ENCODE measurements around the gene SFTPD.
A peak's percentile ranks its signal among the peaks of the same experiment; 100 is the strongest.
"Not testable (repeated sequence)": the region's sequence is repeated elsewhere in the genome, so short reads cannot be mapped to it uniquely, and the experiment has no call there.

Gene SFTPD

GRCh38 chr10:79925614-79926013 lies 23.3 kb downstream of the SFTPD start:
- DNase-seq (ENCODE audit: low spot score): no peak

DNA sequence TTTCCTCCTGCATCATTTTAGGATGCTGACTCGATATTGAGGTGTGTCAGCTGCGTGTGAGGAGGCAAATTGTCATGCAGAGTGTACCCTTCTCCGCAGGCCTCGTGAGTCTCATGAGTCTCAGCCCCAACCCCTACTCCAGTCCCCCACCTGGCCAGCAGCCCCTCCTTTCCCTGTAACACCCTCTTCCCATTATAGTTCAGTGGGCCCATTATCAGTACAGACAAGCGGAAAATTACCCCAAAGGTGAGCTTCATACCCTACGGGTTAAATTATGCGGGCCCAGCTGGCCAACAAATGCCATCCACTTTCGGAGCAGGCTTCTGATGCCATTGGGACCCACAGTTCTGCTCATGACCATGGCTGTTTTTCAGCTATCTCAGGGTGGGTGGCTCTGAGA lies 25.2 kb downstream of the SFTPD start:
- DNase-seq (ENCODE audit: low spot score): no peak

DNA sequence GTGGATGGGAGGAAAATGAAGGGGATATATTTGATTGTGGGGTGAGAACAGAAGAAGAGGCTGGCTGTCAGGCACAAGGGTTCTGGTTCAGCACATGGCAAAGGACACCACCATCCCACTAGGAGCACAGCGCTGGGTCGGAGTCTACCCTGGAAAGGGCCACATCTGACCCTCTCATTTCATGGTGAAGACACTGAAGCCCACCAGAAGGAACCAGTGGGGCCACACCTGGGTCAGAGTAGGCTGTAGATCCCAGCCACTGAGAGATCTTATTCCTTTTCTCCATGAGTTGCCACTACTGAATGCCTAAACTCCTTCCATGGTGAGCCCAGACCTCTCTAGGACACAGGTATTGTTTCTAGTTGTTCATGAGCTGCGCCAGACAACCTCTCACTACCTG lies 25.8 kb downstream of the SFTPD start:
- DNase-seq (ENCODE audit: low spot score): no peak

DNA sequence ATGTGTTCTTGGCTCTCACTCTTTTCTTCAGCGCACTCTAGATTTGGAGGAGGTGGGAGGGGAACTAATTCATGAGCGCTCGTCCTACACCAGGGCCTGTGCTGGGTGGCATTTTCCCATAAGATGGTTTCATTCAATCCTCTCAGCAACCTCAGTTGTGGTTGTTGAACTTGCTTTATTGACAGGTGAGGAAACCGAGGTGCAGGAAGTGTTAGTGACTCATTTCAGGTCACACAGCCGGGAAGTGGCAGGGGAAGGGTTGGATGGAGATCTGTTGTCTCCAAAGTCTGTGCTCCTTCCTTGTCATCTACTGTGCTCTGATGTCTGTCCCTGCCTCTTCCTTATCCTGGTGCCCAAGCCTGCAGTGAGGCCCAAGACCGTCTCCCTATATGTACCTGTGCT lies 26.9 kb downstream of the SFTPD start:
- not testable (repeated sequence) for DNase-seq (ENCODE audit: low spot score)

- not testable (repeated sequence) for DNase-seq (ENCODE audit: low spot score)
Observed at GRCh38 chr10:79915838-79916237, 33.1 kb downstream of the SFTPD start.

DNA sequence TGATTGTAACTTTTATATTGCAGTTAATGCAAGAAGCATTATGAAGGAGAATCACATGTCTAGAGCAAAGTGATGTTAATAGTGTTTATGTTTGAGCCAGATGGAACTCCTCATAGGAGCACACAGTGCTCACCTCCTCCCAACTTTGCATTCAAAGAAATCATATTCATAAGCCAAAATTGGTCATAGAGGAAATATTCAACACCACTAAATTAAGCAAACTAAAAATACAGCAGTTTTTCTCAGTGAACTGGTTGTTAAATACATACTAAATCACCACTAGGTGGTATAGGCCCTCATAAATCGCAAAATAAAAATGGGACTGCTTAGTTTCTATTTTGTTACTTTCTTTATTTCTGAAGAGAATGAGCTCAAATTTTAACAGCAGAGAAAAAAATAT lies 34.4 kb downstream of the SFTPD start:
- not testable (repeated sequence) for DNase-seq (ENCODE audit: low spot score)

- no peak for DNase-seq (ENCODE audit: low spot score)
Observed at GRCh38 chr10:79910836-79911235, 38.1 kb downstream of the SFTPD start.

DNA sequence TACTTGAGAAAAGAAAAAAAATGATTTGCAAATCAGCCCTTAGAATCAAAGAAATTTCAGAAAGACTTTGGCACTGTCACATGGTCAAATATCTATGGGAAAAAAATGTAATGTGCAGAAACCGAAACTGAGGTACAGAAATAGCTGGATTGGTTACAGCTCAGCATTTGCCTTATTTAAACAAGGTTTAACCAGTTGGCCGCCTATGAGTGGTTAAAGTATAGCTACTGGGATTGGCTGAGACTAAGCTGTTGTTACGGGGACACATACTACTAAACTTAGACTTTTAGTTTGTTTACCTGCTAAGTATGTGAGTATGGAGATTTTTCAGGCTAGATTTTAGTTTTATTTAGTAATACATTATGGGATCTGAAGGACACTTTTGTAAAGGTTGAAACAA lies 38.6 kb downstream of the SFTPD start:
- DNase-seq (ENCODE audit: low spot score): no peak

GRCh38 chr10:79905322-79906314 lies 43.3 kb downstream of the SFTPD start:
- no peak for DNase-seq (ENCODE audit: low spot score)

DNA sequence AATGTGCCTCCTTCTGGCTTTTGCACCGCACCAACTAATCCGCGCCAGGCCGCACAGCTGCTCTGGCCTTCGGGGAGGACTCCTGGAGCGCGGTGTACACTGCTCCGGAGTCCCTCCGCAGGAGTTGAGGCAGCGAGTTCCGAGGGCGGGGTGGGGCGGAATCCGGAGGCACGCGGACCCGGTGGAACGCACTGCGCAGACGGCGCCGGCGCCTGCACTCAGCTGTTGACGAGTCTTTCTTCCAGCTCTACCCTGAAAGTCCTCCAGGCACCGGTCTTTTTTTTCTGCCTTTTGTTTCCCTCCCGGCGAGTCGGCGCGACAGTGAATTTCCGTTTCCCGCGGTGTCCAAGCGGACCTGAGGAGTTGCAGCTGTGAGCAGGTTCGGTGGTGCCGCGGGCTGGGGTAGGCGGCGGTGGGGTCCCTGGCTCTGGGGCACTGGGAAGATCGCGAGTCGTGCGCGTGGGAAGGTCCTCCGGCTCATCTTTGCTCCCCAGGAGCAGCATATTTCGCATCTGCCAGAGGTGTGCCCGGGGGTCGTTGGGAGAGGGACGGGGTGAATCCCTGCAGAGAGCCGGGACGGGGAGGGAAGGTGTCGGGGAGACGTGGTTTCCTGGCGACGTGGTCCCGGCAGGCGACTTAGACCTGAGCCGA lies 44.1 kb downstream of the SFTPD start:
- peak; percentile 34 for DNase-seq (ENCODE audit: low spot score)

DNA sequence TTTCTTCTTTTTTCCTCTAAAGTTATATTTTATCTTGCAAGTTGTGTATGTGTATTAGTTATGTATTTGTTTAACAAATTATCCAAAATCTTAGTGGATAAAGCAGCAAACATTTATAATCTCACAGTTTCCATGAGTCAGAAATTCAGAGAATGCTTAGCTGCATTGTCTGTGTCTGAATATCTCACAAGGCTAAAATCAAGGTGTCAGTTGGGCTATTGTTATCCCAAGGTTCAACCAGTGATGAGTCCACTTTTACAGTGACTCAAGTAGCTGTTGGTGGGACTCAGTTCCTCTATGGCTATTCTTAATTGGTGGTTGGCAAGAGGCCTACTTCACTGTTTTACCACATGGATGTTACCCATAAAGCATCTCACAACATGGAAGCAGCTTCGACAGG lies 47.3 kb downstream of the SFTPD start:
- not testable (repeated sequence) for DNase-seq (ENCODE audit: low spot score)

DNA sequence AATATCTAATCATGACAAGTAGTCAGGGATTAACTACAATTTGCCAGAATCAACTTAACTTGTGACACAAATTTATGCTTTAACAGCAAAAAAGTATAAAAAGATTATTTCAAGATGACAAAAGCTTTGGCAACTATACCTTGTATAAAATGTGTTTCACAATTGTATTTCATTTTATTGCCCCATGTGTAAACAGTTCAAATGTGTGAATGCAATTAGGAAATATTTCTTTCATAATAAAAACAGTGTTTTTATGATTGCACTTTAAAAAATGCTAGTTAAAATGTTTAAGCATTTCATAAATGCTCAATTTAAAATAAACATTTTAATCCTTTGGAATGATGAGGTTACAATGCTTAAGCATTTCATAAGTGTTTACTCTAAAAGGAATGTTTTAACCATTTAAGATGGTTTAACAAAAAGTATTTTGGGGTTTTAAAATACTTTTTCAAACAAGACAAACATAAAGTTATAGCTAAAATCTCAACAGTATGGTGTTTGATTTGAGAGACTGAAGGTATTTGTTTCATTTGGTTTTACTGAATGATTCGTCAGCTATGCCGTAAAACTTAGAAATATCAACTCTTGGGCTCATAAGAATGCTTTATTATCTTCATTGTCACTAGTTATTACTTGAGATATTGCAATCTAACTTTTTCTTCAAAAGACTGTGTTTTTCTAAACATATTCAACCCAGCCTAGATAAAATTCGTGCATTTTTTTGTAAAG lies 50.1 kb downstream of the SFTPD start:
- DNase-seq (ENCODE audit: low spot score): no peak

- not testable (repeated sequence) for DNase-seq (ENCODE audit: low spot score)
Observed at GRCh38 chr10:79892896-79893295, 56.0 kb downstream of the SFTPD start.

DNA sequence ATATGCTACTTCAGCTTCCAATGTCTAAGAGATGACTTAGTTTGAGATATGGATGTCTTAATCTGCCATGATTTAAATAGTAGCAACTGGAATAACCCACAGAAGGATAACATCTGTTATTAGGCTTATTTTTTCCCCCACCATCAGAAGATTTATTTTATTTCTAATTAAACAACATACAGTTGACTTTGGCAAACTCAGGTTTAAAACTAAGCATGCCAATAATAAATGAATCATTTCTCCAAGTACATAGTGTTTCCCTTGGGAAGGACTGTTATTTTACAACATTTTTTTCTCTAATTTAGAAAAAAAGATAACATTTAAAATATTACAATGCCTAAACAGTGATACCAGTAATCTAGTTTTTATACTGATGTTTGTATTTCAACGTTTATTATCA lies 58.4 kb downstream of the SFTPD start:
- no peak for DNase-seq (ENCODE audit: low spot score)

GRCh38 chr10:79888984-79889383 lies 59.9 kb downstream of the SFTPD start:
- not testable (repeated sequence) for DNase-seq (ENCODE audit: low spot score)

Data from D341Med (cell line).